B cell (primary cell): ENCODE results near the gene GBE1. TPM values are rescaled to one million over a fixed set of nuclear protein-coding genes. Genes with fewer than 3 reads are reported as not detected.

Experiments
- ATAC-seq: fragments of 200-7000 bp; cut with Tn5 transposase; one replicate; pipeline ENCODE4 v1.10.0; 2021; ENCODE audit warnings: low read depth, mild to moderate bottlenecking, moderate number of reproducible peaks, moderate library complexity
- CTCF ChIA-PET: fragments of 350-600 bp; sonication (Branson Sonifier 250); formaldehyde crosslinking; loops from one replicate; lab custom pipeline; 2021; ENCODE audit warnings: antibody characterized with exemption, inconsistent platforms; lab: Charles Lee
- POLR2A ChIA-PET: fragments of 350-600 bp; sonication (Branson Sonifier 250); formaldehyde crosslinking; loops from one replicate; lab custom pipeline; 2021; ENCODE audit warnings: antibody characterized with exemption; lab: Charles Lee
- DNase-seq: peaks from one replicate; pipeline ENCODE4 v3.0.0; 2013
- H2AFZ ChIP-seq: 2 replicates; pipeline ENCODE4 v1.6.1; 2012; ENCODE audit warnings: mild to moderate bottlenecking, low read depth, low read length; ENCODE audit not compliant: insufficient read depth, poor library complexity, severe bottlenecking
- H3K27ac ChIP-seq, 2 donors: 1 replicate in 1 of 2; 2 replicates in 1 of 2; pipeline ENCODE4 v1.5.1; 2012 to 2013; ENCODE audit warnings: low read length in 2 of 2, mild to moderate bottlenecking in 2 of 2, moderate library complexity in 1 of 2
- H3K27me3 ChIP-seq, 4 experiments: fragments of 200-600 bp in 1 of 4; sonication (generic) in 1 of 4; replicated peaks in 1 of 4; 1 replicate in 2 of 4; 2 replicates in 2 of 4; pipeline versions ENCODE4 v1.6.1 to v1.7.0; 2013 to 2016; ENCODE audit warnings: low read length in 3 of 4, mild to moderate bottlenecking in 2 of 4, mixed read lengths in 1 of 4, moderate library complexity in 1 of 4; ENCODE audit not compliant: insufficient read depth in 4 of 4, control insufficient read depth in 3 of 4; ENCODE audit errors: control extremely low read depth in 1 of 4
- H3K36me3 ChIP-seq, 2 experiments: replicated peaks in 1 of 2; 1 replicate in 1 of 2; 2 replicates in 1 of 2; pipeline versions ENCODE4 v1.6.1 to v1.7.1; 2013; ENCODE audit warnings: low read length in 1 of 2; ENCODE audit not compliant: insufficient read depth in 2 of 2, control insufficient read depth in 1 of 2; ENCODE audit errors: control extremely low read depth in 1 of 2, extremely low read depth in 1 of 2
- H3K4me1 ChIP-seq, 2 donors: fragments of 200-600 bp in 1 of 2; sonication (generic) in 1 of 2; 1 replicate in 1 of 2; 2 replicates in 1 of 2; pipeline versions ENCODE4 v1.5.1 to v1.6.1; 2013 to 2017; ENCODE audit warnings: low read length in 2 of 2; ENCODE audit not compliant: control insufficient read depth in 2 of 2, insufficient read depth in 2 of 2
- H3K4me2 ChIP-seq: replicated peaks from 2 replicates; pipeline ENCODE3; 2012; ENCODE audit warnings: mild to moderate bottlenecking, low read depth, low read length; ENCODE audit not compliant: poor library complexity, severe bottlenecking
- H3K4me3 ChIP-seq, 5 experiments: fragments of 200-600 bp in 1 of 5; sonication (generic) in 1 of 5; 1 replicate in 3 of 5; 2 replicates in 2 of 5; pipeline versions ENCODE4 v1.5.1 to v1.7.0; 2011 to 2016; ENCODE audit warnings: low read length in 4 of 5, mild to moderate bottlenecking in 4 of 5, low read depth in 2 of 5, control low read depth in 1 of 5, moderate library complexity in 1 of 5; ENCODE audit not compliant: insufficient read depth in 1 of 5; ENCODE audit errors: control extremely low read depth in 1 of 5, extremely low read depth in 1 of 5
- H3K79me2 ChIP-seq: fragments of 200-600 bp; sonication (generic); one replicate; pipeline ENCODE4 v1.6.0; 2016; ENCODE audit warnings: low read length; ENCODE audit not compliant: control insufficient read depth, insufficient read depth
- H3K9ac ChIP-seq: fragments of 200-600 bp; sonication (generic); 2 replicates; pipeline ENCODE4 v1.6.1; 2017; ENCODE audit warnings: mild to moderate bottlenecking, low read length, moderate library complexity
- H3K9me3 ChIP-seq, 3 donors: one replicate each; pipeline versions ENCODE4 v1.6.1 to v1.7.1; 2013; ENCODE audit warnings: low read length in 2 of 3; ENCODE audit not compliant: control insufficient read depth in 2 of 3, insufficient read depth in 1 of 3; ENCODE audit errors: control extremely low read depth in 1 of 3
- H4K20me1 ChIP-seq: 2 replicates; pipeline ENCODE4 v1.6.0; 2012; ENCODE audit warnings: mild to moderate bottlenecking, low read length; ENCODE audit not compliant: insufficient read depth, control insufficient read depth, poor library complexity, severe bottlenecking
- H3K27ac Mint-ChIP-seq: one replicate; pipeline ENCODE4 v1.8.0; 2021; ENCODE audit warnings: mixed read lengths
- H3K27me3 Mint-ChIP-seq: one replicate; pipeline ENCODE4 v1.8.0; 2021; ENCODE audit warnings: mixed read lengths
- H3K4me1 Mint-ChIP-seq: one replicate; pipeline ENCODE4 v1.8.0; 2021; ENCODE audit warnings: mixed read lengths
- H3K4me3 Mint-ChIP-seq: one replicate; pipeline ENCODE4 v1.8.0; 2021; ENCODE audit warnings: mixed read lengths
- H3K9me3 Mint-ChIP-seq: one replicate; pipeline ENCODE4 v1.8.0; 2022; ENCODE audit warnings: mixed read lengths; ENCODE audit not compliant: insufficient read depth
- CTCF ChIP-seq: fragments of 200-600 bp; IDR thresholded peaks from one replicate; pipeline ENCODE4 v1.8.0; 2022; ENCODE audit warnings: antibody characterized with exemption, mild to moderate bottlenecking
- EZH2 ChIP-seq: IDR thresholded peaks from 2 replicates; pipeline ENCODE4 v1.6.1; 2012; ENCODE audit warnings: borderline replicate concordance, low read depth, mild to moderate bottlenecking, moderate library complexity, low read length; ENCODE audit not compliant: insufficient read depth, poor library complexity, severe bottlenecking
- WGBS: methylation state at CpG from one replicate; pipeline ENCODE4 v1.1.5; 2013; ENCODE audit warnings: missing lambda C conversion rate; ENCODE audit not compliant: insufficient coverage; 5-methylcytosine and 5-hydroxymethylcytosine counted together
- intact Hi-C: fragments of 100-400 bp; cut with micrococcal nuclease; formaldehyde crosslinking; loops from one replicate; pipeline ENCODE4 v1.10.0; 2022
- polyA plus RNA-seq: library from polyadenylated mRNA; depleted of rRNA; stranded (reverse); fragments of >200 nt; gene quantifications from 2 replicates; pipeline ENCODE4 v1.2.3, GENCODE V29; 2012
- total RNA-seq, 2 donors: library from RNA; stranded (reverse); fragments of 120-200 nt in 1 of 2; gene quantifications; 1 replicate in 1 of 2; 2 replicates in 1 of 2; pipeline versions ENCODE4 v1.2.3 to v1.2.4, GENCODE V29; 2013 to 2022

Gene GBE1
- total and polyA plus RNA-seq, 2 donors (not counting 1 experiment from before 2014, with no cell fraction given), result 3.4 to 20.8 TPM

- ChIA-PET CTCF (no interaction called here), POLR2A (no interaction called here)
- ATAC-seq, result no peak
- H3K36me3 ChIP-seq, result no peaks in the 10 kb centered on the region
- no peak overlapping the region for H3K27ac ChIP-seq
- Mint-ChIP-seq H3K9me3 (no peaks in the 10 kb centered on the region), H3K4me1 (peaks cover 9% of the 10 kb centered on the region), H3K27ac (no peak overlapping the region), H3K4me3 (no peak overlapping the region), H3K27me3 (no peaks in the 10 kb centered on the region)
- H3K4me3 ChIP-seq, result no peak overlapping the region
- WGBS, result no CpG with 5 or more reads among the region's 1 CpG
- H3K79me2 ChIP-seq, result peaks cover 5% of the 10 kb centered on the region
- H4K20me1 ChIP-seq, result no peaks in the 10 kb centered on the region
- no peaks in the 10 kb centered on the region for H3K4me1 ChIP-seq
- intact Hi-C loops, result no loop called here
- TF ChIP-seq CTCF (no peak), EZH2 (no peak)
- no peaks in the 10 kb centered on the region for H3K27me3 ChIP-seq
- no peak for DNase-seq
- no peak overlapping the region for H2AFZ ChIP-seq
- no peak overlapping the region for H3K9ac ChIP-seq
- no peaks in the 10 kb centered on the region for H3K9me3 ChIP-seq
- no peak overlapping the region for H3K4me2 ChIP-seq
Observed at GRCh38 chr3:81740731-81741130, 20.7 kb downstream of the GBE1 start.

- Histone ChIP-seq H3K4me2 (no peak overlapping the region), H3K4me1 (peaks cover 0 to 3% of the 10 kb centered on the region in 2 donors), H4K20me1 (no peaks in the 10 kb centered on the region), H3K79me2 (no peaks in the 10 kb centered on the region), H3K4me3 (no peak overlapping the region), H3K27ac (no peak overlapping the region), H3K9me3 (no peaks in the 10 kb centered on the region), H3K27me3 (no peaks in the 10 kb centered on the region), H3K9ac (no peak overlapping the region), H2AFZ (no peak overlapping the region), H3K36me3 (no peaks in the 10 kb centered on the region)
- POLR2A ChIA-PET, result no interaction called here
- TF ChIP-seq EZH2 (no peak), CTCF (no peak)
- no peaks in the 10 kb centered on the region for H3K9me3 Mint-ChIP-seq
- peaks cover 9% of the 10 kb centered on the region for H3K4me1 Mint-ChIP-seq
- H3K27ac Mint-ChIP-seq, result no peak overlapping the region
- CTCF ChIA-PET, result no interaction called here
- DNase-seq (no peak), ATAC-seq (no peak)
- H3K4me3 Mint-ChIP-seq, result no peak overlapping the region
- 98% methylated on average over 4 of the region's 5 CpGs for WGBS
- intact Hi-C loops, result no loop called here
- no peaks in the 10 kb centered on the region for H3K27me3 Mint-ChIP-seq
Observed at GRCh38 chr3:81735334-81735733, 26.1 kb downstream of the GBE1 start.
